Suprapubic skin (tissue), 4 donors: ENCODE data around the gene USF1. TPM values are rescaled to one million over a fixed set of nuclear protein-coding genes. Genes with fewer than 3 reads are reported as not detected.
A peak's percentile ranks its signal among the peaks of the same experiment; 100 is the strongest.

ENCODE experiments used
- DNase-seq, 2 donors: peaks; one replicate each; pipeline ENCODE4 v3.0.0-alpha.2; 2019; ENCODE audit warnings: low spot score in 2 of 2
- H3K27ac ChIP-seq: fragments of 200-600 bp; sonication (generic); one replicate; pipeline ENCODE4 v1.5.1; 2019
- H3K27me3 ChIP-seq: fragments of 200-600 bp; sonication (generic); one replicate; pipeline ENCODE4 v1.5.1; 2019
- H3K36me3 ChIP-seq: fragments of 200-600 bp; sonication (generic); one replicate; pipeline ENCODE4 v1.5.1; 2019
- H3K4me1 ChIP-seq: fragments of 200-600 bp; sonication (generic); one replicate; pipeline ENCODE4 v1.5.1; 2019
- H3K4me3 ChIP-seq: fragments of 200-600 bp; sonication (generic); one replicate; pipeline ENCODE4 v1.5.1; 2019; ENCODE audit warnings: mild to moderate bottlenecking
- H3K9me3 ChIP-seq: fragments of 200-600 bp; sonication (generic); one replicate; pipeline ENCODE4 v1.5.1; 2019
- EP300 ChIP-seq: sonication (generic); formaldehyde crosslinking; IDR thresholded peaks from one replicate; pipeline ENCODE4 v1.6.1; 2017; ENCODE audit warnings: antibody characterized with exemption
- POLR2A ChIP-seq, 2 donors: fragments of 450-650 bp; IDR thresholded peaks; one replicate each; pipeline ENCODE4 v1.6.1; 2017; ENCODE audit warnings: antibody characterized with exemption in 2 of 2, mild to moderate bottlenecking in 2 of 2, moderate library complexity in 2 of 2
- POLR2AphosphoS5 ChIP-seq, 3 donors: sonication (generic); formaldehyde crosslinking; IDR thresholded peaks; one replicate each; pipeline ENCODE4 v1.6.1; 2017; ENCODE audit warnings: antibody characterized with exemption in 3 of 3
- WGBS: methylation state at CpG from one replicate; pipeline ENCODE4 v1.1.5; 2018; 5-methylcytosine and 5-hydroxymethylcytosine counted together
- total RNA-seq, 4 donors: library from RNA; depleted of rRNA; stranded (reverse); fragments of >200 nt; gene quantifications; one replicate each; pipeline ENCODE4 v1.1.0, GENCODE V29; 2016
- TF ChIP-seq, protein P1 (sequence below), 2 donors: fragments of 200-600 bp in 1 of 2; fragments of 450-650 bp in 1 of 2; sonication (generic) in 1 of 2; IDR thresholded peaks; one replicate each; pipeline ENCODE4 v1.5.1; 2016 to 2019; ENCODE audit warnings: antibody characterized with exemption in 2 of 2, mild to moderate bottlenecking in 1 of 2, moderate library complexity in 1 of 2

The USF1 gene, protein sequence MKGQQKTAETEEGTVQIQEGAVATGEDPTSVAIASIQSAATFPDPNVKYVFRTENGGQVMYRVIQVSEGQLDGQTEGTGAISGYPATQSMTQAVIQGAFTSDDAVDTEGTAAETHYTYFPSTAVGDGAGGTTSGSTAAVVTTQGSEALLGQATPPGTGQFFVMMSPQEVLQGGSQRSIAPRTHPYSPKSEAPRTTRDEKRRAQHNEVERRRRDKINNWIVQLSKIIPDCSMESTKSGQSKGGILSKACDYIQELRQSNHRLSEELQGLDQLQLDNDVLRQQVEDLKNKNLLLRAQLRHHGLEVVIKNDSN
- 10 to 100 TPM; 33.9 to 88.7 (median 43.7) TPM for total RNA-seq

DNA sequence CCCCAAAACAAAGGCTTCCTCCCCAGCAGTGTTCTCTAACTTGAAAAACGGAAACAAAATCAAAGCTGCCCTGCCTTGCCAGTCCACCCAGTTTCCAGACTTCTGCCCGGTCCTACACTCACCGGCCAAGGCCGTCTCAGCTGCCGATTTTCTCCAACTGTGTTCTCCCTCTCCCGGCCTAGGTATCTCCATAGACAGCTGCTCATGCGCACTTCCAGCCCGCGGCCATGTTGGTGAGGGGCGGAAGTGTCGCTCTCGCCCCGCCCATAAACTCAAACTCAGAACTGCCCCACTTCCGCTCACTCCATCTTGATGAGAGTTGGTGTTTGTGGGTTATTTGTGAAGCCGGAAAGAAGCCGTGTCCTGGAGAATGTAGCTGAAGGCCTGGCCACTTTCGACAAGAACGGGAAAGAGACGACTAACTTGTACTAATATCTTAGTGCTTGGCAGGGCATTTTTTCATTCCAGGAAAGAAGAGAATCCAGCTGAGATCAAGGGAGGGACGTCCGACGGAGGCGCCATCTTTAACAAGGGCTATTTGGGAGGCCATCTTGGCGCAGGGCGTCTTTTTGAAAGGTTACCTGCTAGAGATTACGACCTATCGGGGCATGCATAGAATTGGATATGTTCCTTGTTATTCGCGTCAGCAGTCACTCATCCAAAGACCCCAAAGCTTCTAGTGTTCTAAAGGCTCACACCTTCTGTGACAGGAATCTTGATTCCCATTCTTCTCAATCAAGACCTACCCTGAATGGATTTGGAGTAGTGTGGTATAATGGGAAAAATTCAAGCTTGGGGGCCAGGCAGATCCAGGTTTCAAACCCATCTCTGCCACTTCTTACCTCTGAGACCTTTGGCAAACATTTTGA is at the start of gene USF1:
Gene USF1 (minus strand): TSS at position 242 of the 869 bp plus-strand sequence. CDS start 2,702 bp downstream, outside the sequence.
- Histone ChIP-seq H3K9me3 (no peaks in the 10 kb centered on the region), H3K4me3 (peak within 1 kb of the TSS; percentile 87), H3K4me1 (peaks cover 26% of the 10 kb centered on the region), H3K36me3 (peaks cover 31% of the 10 kb centered on the region), H3K27me3 (no peaks in the 10 kb centered on the region), H3K27ac (peak within 1 kb of the TSS; percentile 95)
- WGBS = 0% methylated on average over 29 of the region's 29 CpGs
- DNase-seq = peak; percentile 96 to 97
- TF ChIP-seq EP300 = no peak
- TF ChIP-seq, protein P1, sequence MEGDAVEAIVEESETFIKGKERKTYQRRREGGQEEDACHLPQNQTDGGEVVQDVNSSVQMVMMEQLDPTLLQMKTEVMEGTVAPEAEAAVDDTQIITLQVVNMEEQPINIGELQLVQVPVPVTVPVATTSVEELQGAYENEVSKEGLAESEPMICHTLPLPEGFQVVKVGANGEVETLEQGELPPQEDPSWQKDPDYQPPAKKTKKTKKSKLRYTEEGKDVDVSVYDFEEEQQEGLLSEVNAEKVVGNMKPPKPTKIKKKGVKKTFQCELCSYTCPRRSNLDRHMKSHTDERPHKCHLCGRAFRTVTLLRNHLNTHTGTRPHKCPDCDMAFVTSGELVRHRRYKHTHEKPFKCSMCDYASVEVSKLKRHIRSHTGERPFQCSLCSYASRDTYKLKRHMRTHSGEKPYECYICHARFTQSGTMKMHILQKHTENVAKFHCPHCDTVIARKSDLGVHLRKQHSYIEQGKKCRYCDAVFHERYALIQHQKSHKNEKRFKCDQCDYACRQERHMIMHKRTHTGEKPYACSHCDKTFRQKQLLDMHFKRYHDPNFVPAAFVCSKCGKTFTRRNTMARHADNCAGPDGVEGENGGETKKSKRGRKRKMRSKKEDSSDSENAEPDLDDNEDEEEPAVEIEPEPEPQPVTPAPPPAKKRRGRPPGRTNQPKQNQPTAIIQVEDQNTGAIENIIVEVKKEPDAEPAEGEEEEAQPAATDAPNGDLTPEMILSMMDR (IDR thresholded peaks at IDR 0.05) = no peak
- peak; percentile 25 to 61 for TF ChIP-seq POLR2A (IDR thresholded peaks at IDR 0.05)
- TF ChIP-seq POLR2AphosphoS5 (IDR thresholded peaks at IDR 0.05) = peak in 2 of 3 donors; percentile 61 to 85

DNA sequence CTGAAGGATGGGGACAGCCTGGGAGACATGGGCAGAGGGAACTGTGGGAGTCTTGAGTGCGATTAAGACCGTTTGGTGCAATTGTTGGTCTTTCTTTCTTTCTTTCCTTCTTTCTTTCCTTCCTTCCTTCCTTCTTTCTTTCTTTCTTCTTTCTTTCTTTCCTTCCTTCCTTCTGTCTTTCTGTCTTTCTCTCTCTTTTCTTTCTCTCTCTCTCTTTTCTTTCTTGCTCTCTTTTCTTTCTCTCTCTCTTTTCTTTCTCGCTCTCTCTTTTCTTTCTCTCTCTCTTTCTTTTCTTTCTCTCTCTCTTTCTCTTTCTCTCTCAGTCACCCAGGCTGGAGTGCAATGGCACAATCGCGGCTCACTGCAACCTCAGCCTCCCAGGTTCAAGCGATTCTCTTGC is 49.5 kb upstream of the USF1 start:
- no peak for TF ChIP-seq POLR2AphosphoS5 (IDR thresholded peaks at IDR 0.05)
- TF ChIP-seq, protein P1 (IDR thresholded peaks at IDR 0.05) = no peak
- no peak for TF ChIP-seq POLR2A (IDR thresholded peaks at IDR 0.05)
- TF ChIP-seq EP300 = no peak
- H3K36me3 ChIP-seq = no peaks in the 10 kb centered on the region
- DNase-seq = no peak
- no peaks in the 10 kb centered on the region for H3K9me3 ChIP-seq
- no peak overlapping the region for H3K27ac ChIP-seq
- WGBS = 88% methylated on average over 6 of the region's 6 CpGs
- peaks cover 48% of the 10 kb centered on the region for H3K4me1 ChIP-seq
- H3K4me3 ChIP-seq = no peak overlapping the region
- no peaks in the 10 kb centered on the region for H3K27me3 ChIP-seq

DNA sequence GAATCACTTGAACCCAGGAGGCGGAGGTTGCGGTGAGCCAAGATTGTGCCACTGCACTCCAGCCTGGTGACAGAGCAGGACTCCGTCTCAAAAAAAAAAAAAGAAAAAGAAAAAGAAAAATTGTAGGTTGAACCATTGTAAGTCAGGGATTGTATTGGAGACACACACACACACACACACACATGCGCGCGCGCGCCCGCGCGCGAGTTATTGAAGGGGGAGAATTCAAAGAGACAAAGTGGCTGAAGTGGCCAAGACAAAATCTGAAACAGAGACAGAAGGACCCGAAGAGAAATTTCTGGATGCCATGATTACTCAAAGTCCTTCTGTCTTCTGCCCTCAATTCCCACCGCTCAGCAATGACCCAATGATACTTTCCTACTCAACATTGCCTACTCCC is 48.7 kb upstream of the USF1 start:
- WGBS = 95% methylated on average over 14 of the region's 14 CpGs
- Histone ChIP-seq H3K27me3 (no peaks in the 10 kb centered on the region), H3K4me1 (peaks cover 55% of the 10 kb centered on the region), H3K4me3 (no peak overlapping the region), H3K9me3 (no peaks in the 10 kb centered on the region), H3K27ac (no peak overlapping the region), H3K36me3 (no peaks in the 10 kb centered on the region)
- DNase-seq = no peak
- TF ChIP-seq POLR2AphosphoS5 (IDR thresholded peaks at IDR 0.05) (no peak), POLR2A (IDR thresholded peaks at IDR 0.05) (no peak), EP300 (no peak)
- TF ChIP-seq, protein P1 (IDR thresholded peaks at IDR 0.05) = no peak

DNA sequence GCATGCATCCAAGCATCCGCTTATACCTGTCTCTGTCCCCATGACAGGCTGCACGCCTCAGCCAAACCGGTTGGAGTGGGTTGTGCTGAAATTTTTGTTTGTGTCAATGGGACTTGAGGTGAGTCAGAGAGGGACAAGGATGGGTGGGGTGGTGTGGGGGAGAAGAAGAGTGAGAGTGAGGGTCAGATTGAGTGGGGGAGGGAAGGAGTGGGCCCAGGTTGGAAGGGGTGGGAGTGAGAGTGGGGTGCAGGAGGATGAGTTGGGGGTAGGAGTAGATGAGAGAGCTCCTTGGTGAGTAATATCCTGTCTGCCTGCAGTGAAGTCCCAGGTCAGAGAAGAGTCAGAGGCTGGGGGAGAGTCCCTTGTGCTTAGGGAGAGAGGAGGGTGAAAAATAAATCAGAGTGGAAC is 46.8 kb upstream of the USF1 start:
- Histone ChIP-seq H3K27me3 (no peaks in the 10 kb centered on the region), H3K4me1 (peaks cover 49% of the 10 kb centered on the region), H3K4me3 (no peak overlapping the region), H3K9me3 (no peaks in the 10 kb centered on the region), H3K27ac (peak overlapping the region; percentile 52), H3K36me3 (no peaks in the 10 kb centered on the region)
- TF ChIP-seq POLR2A (IDR thresholded peaks at IDR 0.05) (no peak), EP300 (no peak), POLR2AphosphoS5 (IDR thresholded peaks at IDR 0.05) (peak in 2 of 3 donors; percentile 6 to 25)
- TF ChIP-seq, protein P1 (IDR thresholded peaks at IDR 0.05) = no peak
- WGBS = 56% methylated on average over 3 of the region's 3 CpGs
- no peak for DNase-seq
